CD4-positive, alpha-beta T cell treated with Interleukin-1 beta for 1 hour (primary cell): ENCODE results near the gene TYMP.

Experiments
- DNase-seq, 2 donors: peaks; one replicate each; pipeline ENCODE4 v3.0.0-alpha.2; 2020 to 2022

Gene TYMP

GRCh38 chr22:50504369-50505211 is 25.2 kb downstream of the TYMP start:
- no peak for DNase-seq

- no peak for DNase-seq
Measured at GRCh38 chr22:50503475-50504145, 26.2 kb downstream of the TYMP start.

- DNase-seq = no peak
Measured at GRCh38 chr22:50502628-50503474, 27.0 kb downstream of the TYMP start.

- no peak for DNase-seq
Measured at GRCh38 chr22:50502096-50502495, 27.7 kb downstream of the TYMP start.

- no peak for DNase-seq
Measured at GRCh38 chr22:50500452-50500851, 29.4 kb downstream of the TYMP start.

GRCh38 chr22:50498322-50498890 is 31.4 kb downstream of the TYMP start:
- peak; percentile 72 to 79 for DNase-seq

- no peak for DNase-seq
Measured at GRCh38 chr22:50497093-50497492, 32.7 kb downstream of the TYMP start.

GRCh38 chr22:50490531-50491308 is 39.1 kb downstream of the TYMP start:
- DNase-seq = no peak

GRCh38 chr22:50489363-50490243 is 40.2 kb downstream of the TYMP start:
- no peak for DNase-seq

GRCh38 chr22:50488886-50489285 is 40.9 kb downstream of the TYMP start:
- DNase-seq = no peak

GRCh38 chr22:50488006-50488677 is 41.7 kb downstream of the TYMP start:
- no peak for DNase-seq

GRCh38 chr22:50487290-50488005 is 42.4 kb downstream of the TYMP start:
- no peak for DNase-seq

- no peak for DNase-seq
Measured at GRCh38 chr22:50486561-50487289, 43.1 kb downstream of the TYMP start, which contains the start of gene MIOX. Gene MIOX, plus strand, starts transcription at chr22:50486859. Its CDS starts 39 bp downstream, at chr22:50486898.

GRCh38 chr22:50485221-50486131 is 44.3 kb downstream of the TYMP start:
- no peak for DNase-seq

- DNase-seq = no peak
Measured at GRCh38 chr22:50483977-50484853, 45.6 kb downstream of the TYMP start.

- DNase-seq = no peak
Measured at GRCh38 chr22:50483556-50483955, 46.3 kb downstream of the TYMP start.

GRCh38 chr22:50483106-50483505 is 46.7 kb downstream of the TYMP start:
- DNase-seq = no peak
